Measurements from ENCODE around the gene DEAF1.

DNA sequence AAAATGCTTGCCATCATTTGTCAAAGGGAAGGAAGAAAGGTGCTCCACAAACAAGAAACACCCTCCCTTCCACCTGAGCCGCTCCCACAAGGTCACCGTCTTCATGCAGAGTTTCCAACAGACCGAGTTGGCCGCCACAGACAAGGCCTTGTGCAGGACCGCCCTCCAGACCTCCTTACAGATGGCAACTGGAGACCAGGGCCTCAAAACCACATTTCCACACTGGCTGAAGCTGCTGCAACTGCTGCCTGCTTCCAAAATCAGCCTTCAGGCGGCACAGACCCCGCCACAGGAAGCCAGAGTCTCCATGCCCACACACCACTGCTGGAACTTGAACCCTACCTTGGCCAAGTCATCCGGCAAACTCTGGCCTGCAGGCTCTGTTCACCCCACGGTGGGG is 6.3 kb downstream of the DEAF1 start:
- no peak for TF ChIP-seq EZH2phosphoT487 (IDR thresholded peaks at IDR 0.05; ENCODE audit: unreplicated experiment)
- no peak for TF ChIP-seq CREB1 (CRISPR knock-in tag; IDR thresholded peaks at IDR 0.05; ENCODE audit: low read depth)
- TF ChIP-seq POLR2AphosphoS5 (IDR thresholded peaks at IDR 0.05; ENCODE audit: low read depth): no peak
- TF ChIP-seq, protein P1, sequence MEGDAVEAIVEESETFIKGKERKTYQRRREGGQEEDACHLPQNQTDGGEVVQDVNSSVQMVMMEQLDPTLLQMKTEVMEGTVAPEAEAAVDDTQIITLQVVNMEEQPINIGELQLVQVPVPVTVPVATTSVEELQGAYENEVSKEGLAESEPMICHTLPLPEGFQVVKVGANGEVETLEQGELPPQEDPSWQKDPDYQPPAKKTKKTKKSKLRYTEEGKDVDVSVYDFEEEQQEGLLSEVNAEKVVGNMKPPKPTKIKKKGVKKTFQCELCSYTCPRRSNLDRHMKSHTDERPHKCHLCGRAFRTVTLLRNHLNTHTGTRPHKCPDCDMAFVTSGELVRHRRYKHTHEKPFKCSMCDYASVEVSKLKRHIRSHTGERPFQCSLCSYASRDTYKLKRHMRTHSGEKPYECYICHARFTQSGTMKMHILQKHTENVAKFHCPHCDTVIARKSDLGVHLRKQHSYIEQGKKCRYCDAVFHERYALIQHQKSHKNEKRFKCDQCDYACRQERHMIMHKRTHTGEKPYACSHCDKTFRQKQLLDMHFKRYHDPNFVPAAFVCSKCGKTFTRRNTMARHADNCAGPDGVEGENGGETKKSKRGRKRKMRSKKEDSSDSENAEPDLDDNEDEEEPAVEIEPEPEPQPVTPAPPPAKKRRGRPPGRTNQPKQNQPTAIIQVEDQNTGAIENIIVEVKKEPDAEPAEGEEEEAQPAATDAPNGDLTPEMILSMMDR (conservative IDR thresholded peaks at IDR 0.05; ENCODE audit: low read depth in 2 of 2): no peak
- TF ChIP-seq STAT1 (IDR thresholded peaks at IDR 0.05; ENCODE audit: unreplicated experiment): no peak
- TF ChIP-seq NANOG (IDR thresholded peaks at IDR 0.05; ENCODE audit: borderline replicate concordance): no peak
- TF ChIP-seq EZH2 (IDR thresholded peaks at IDR 0.05; ENCODE audit: low read depth, unreplicated experiment): no peak

Measured in GM23338 (cell line).